ENCODE measurements around the gene CLTCL1.
"Not testable (repeated sequence)": the region's sequence is repeated elsewhere in the genome, so short reads cannot be mapped to it uniquely, and the experiment has no call there.

CLTCL1 gene

DNA sequence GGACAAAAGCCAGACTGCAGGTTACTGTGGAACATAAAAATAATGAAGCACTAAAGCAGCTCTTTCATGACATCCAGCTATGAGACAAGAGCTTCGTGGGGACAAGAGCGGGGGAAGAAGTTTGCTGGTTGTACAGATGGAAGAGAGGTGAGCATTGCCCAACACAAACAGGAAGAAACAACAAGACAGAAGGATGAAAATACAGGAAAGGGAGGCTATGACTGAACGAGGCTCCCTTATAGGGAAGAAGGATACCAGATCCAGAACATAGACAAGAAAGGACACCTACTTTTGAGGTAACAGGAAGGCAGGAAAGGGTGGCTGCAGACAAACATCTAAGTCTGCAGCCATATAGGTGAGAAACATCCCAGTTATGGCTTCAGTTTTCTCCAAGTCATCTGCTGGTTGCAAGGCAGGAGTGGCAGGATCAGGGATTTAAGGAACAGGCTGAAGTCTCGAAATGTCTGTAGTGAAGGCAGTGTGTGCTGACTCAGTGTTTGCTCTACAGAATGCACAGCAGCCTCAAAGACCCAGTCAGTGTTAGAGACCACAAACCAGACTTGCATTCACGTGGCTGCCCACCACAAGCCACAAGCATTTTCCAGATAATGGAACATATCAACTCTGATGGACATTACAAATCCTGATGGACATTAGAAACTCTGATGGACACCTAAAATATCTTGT is 1.9 kb downstream of the CLTCL1 start:
- H3K4me1 ChIP-seq (ENCODE audit: control insufficient read depth, insufficient read depth, low read length) = peaks cover 40% of the 10 kb centered on the region
- H3K9ac ChIP-seq (ENCODE audit: low read depth, low read length) = no peak overlapping the region
- H3K4me3 ChIP-seq (ENCODE audit: low read depth, low read length) = no peak overlapping the region
- peaks cover 15% of the 10 kb centered on the region for H3K27me3 ChIP-seq (ENCODE audit: control insufficient read depth, insufficient read depth, low read length)
- H3K36me3 ChIP-seq (ENCODE audit: control insufficient read depth, insufficient read depth, low read length) = no peaks in the 10 kb centered on the region
- no peaks in the 10 kb centered on the region for H3K9me3 ChIP-seq (ENCODE audit: control insufficient read depth, insufficient read depth, low read length)

DNA sequence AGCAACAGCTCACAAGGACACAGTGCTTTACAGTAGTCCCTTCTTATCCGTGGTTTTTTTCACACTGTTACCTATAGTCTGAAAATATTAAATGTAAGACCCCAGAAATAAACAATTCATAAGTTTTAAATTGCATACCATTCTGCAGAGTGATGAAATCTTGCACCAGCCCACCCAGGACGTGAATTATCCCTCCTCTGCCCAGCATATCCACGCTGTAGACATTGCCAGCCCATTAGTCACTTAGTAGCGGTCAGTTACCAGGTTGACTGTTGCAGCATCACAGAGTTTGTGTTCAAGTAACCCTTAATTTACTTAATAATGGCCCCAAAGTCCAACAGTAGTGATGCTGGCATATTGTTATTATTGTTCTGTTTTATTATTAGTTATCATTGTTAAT is 3.6 kb downstream of the CLTCL1 start:
- Histone ChIP-seq H3K36me3 (ENCODE audit: control insufficient read depth, insufficient read depth, low read length) (no peaks in the 10 kb centered on the region), H3K27me3 (ENCODE audit: control insufficient read depth, insufficient read depth, low read length) (peaks cover 15% of the 10 kb centered on the region), H3K9ac (ENCODE audit: low read depth, low read length) (no peak overlapping the region), H3K4me3 (ENCODE audit: low read depth, low read length) (no peak overlapping the region), H3K4me1 (ENCODE audit: control insufficient read depth, insufficient read depth, low read length) (peaks cover 40% of the 10 kb centered on the region), H3K9me3 (ENCODE audit: control insufficient read depth, insufficient read depth, low read length) (no peaks in the 10 kb centered on the region)

- peaks cover 38% of the 10 kb centered on the region for H3K4me1 ChIP-seq (ENCODE audit: control insufficient read depth, insufficient read depth, low read length)
- H3K9me3 ChIP-seq (ENCODE audit: control insufficient read depth, insufficient read depth, low read length) = no peaks in the 10 kb centered on the region
- H3K4me3 ChIP-seq (ENCODE audit: low read depth, low read length) = no peak overlapping the region
- peaks cover 12% of the 10 kb centered on the region for H3K27me3 ChIP-seq (ENCODE audit: control insufficient read depth, insufficient read depth, low read length)
- no peak overlapping the region for H3K9ac ChIP-seq (ENCODE audit: low read depth, low read length)
- H3K36me3 ChIP-seq (ENCODE audit: control insufficient read depth, insufficient read depth, low read length) = no peaks in the 10 kb centered on the region
Measured at GRCh38 chr22:19287076-19287707, 4.3 kb downstream of the CLTCL1 start.

DNA sequence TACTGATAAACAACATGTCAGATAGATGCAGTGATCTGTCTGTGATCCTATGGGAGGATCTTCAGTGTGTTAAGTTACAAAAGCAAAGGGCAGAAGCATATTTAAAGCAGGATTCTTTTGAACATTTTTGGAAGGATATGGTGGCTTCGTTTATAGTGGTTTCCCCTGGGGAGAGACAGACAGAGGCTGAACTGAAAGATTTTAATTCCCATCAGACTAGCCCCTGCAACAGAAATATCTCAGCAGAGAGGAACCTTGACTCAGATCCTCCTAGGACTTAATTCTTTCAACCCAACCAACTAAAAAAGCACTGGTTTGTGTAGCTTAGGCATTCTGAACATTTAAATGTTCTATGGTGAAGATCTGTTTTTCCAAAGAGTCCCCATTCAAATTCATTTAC is 5.7 kb downstream of the CLTCL1 start:
- peaks cover 9% of the 10 kb centered on the region for H3K27me3 ChIP-seq (ENCODE audit: control insufficient read depth, insufficient read depth, low read length)
- no peak overlapping the region for H3K9ac ChIP-seq (ENCODE audit: low read depth, low read length)
- H3K36me3 ChIP-seq (ENCODE audit: control insufficient read depth, insufficient read depth, low read length) = no peaks in the 10 kb centered on the region
- H3K4me3 ChIP-seq (ENCODE audit: low read depth, low read length) = no peak overlapping the region
- no peaks in the 10 kb centered on the region for H3K9me3 ChIP-seq (ENCODE audit: control insufficient read depth, insufficient read depth, low read length)
- H3K4me1 ChIP-seq (ENCODE audit: control insufficient read depth, insufficient read depth, low read length) = peaks cover 36% of the 10 kb centered on the region

DNA sequence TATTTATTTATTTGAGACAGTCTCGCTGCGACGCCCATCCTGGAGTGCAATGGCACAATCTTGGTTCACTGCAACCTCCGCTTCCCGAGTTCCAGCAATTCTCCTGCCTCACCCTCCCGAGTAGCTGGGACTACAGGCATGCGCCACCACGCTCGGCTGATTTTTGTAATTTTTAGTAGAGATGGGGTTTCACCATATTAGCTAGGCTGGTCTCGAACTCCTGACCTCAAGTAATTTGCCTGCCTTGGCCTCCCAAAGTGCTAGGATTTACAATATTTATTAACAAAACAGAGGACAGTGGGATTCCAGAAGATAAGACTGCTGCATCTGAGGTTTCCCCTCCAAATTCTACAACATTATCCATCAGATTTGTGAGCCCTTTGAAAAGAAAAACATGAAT is 12.4 kb downstream of the CLTCL1 start:
- H3K4me1 ChIP-seq (ENCODE audit: control insufficient read depth, insufficient read depth, low read length); H3K4me3 ChIP-seq (ENCODE audit: low read depth, low read length); H3K9ac ChIP-seq (ENCODE audit: low read depth, low read length); H3K36me3 ChIP-seq (ENCODE audit: control insufficient read depth, insufficient read depth, low read length); H3K27me3 ChIP-seq (ENCODE audit: control insufficient read depth, insufficient read depth, low read length); H3K9me3 ChIP-seq (ENCODE audit: control insufficient read depth, insufficient read depth, low read length): not testable (repeated sequence)

DNA sequence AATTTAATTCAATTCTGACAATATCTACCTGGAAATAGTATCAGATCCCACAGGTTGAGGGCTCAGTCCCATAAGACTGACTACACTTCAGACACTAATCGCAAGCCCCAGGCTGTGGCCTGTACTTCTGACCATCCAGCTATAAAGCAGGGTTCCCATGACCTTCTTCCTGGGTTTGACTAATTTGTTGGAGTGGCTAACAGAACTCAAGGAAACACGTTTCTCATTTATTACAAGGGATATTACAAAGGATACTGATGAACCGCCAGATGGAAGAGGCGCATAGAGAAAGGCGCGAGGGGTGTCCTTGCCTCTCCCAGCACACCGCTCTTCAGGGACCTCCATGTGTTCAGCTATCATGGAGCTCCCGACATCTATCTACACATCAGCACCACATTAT is 13.7 kb downstream of the CLTCL1 start:
- no peaks in the 10 kb centered on the region for H3K4me1 ChIP-seq (ENCODE audit: control insufficient read depth, insufficient read depth, low read length)
- H3K27me3 ChIP-seq (ENCODE audit: control insufficient read depth, insufficient read depth, low read length) = no peaks in the 10 kb centered on the region
- H3K9me3 ChIP-seq (ENCODE audit: control insufficient read depth, insufficient read depth, low read length) = no peaks in the 10 kb centered on the region
- no peak overlapping the region for H3K9ac ChIP-seq (ENCODE audit: low read depth, low read length)
- H3K36me3 ChIP-seq (ENCODE audit: control insufficient read depth, insufficient read depth, low read length) = no peaks in the 10 kb centered on the region
- no peak overlapping the region for H3K4me3 ChIP-seq (ENCODE audit: low read depth, low read length)

- H3K4me1 ChIP-seq (ENCODE audit: control insufficient read depth, insufficient read depth, low read length) = no peaks in the 10 kb centered on the region
- no peak overlapping the region for H3K4me3 ChIP-seq (ENCODE audit: low read depth, low read length)
- no peaks in the 10 kb centered on the region for H3K27me3 ChIP-seq (ENCODE audit: control insufficient read depth, insufficient read depth, low read length)
- H3K9ac ChIP-seq (ENCODE audit: low read depth, low read length) = no peak overlapping the region
- H3K36me3 ChIP-seq (ENCODE audit: control insufficient read depth, insufficient read depth, low read length) = no peaks in the 10 kb centered on the region
- H3K9me3 ChIP-seq (ENCODE audit: control insufficient read depth, insufficient read depth, low read length) = no peaks in the 10 kb centered on the region
Measured at GRCh38 chr22:19275919-19276600, 15.5 kb downstream of the CLTCL1 start.

- no peak overlapping the region for H3K9ac ChIP-seq (ENCODE audit: low read depth, low read length)
- no peaks in the 10 kb centered on the region for H3K36me3 ChIP-seq (ENCODE audit: control insufficient read depth, insufficient read depth, low read length)
- no peaks in the 10 kb centered on the region for H3K9me3 ChIP-seq (ENCODE audit: control insufficient read depth, insufficient read depth, low read length)
- H3K27me3 ChIP-seq (ENCODE audit: control insufficient read depth, insufficient read depth, low read length) = no peaks in the 10 kb centered on the region
- H3K4me1 ChIP-seq (ENCODE audit: control insufficient read depth, insufficient read depth, low read length) = no peaks in the 10 kb centered on the region
- no peak overlapping the region for H3K4me3 ChIP-seq (ENCODE audit: low read depth, low read length)
Measured at GRCh38 chr22:19275513-19275912, 16.0 kb downstream of the CLTCL1 start.

- H3K4me1 ChIP-seq (ENCODE audit: control insufficient read depth, insufficient read depth, low read length) = no peaks in the 10 kb centered on the region
- no peak overlapping the region for H3K9ac ChIP-seq (ENCODE audit: low read depth, low read length)
- no peaks in the 10 kb centered on the region for H3K36me3 ChIP-seq (ENCODE audit: control insufficient read depth, insufficient read depth, low read length)
- H3K27me3 ChIP-seq (ENCODE audit: control insufficient read depth, insufficient read depth, low read length) = no peaks in the 10 kb centered on the region
- no peaks in the 10 kb centered on the region for H3K9me3 ChIP-seq (ENCODE audit: control insufficient read depth, insufficient read depth, low read length)
- no peak overlapping the region for H3K4me3 ChIP-seq (ENCODE audit: low read depth, low read length)
Measured at GRCh38 chr22:19275104-19275503, 16.4 kb downstream of the CLTCL1 start.

GRCh38 chr22:19271856-19272535 is 19.5 kb downstream of the CLTCL1 start:
- H3K9ac ChIP-seq (ENCODE audit: low read depth, low read length) = no peak overlapping the region
- no peaks in the 10 kb centered on the region for H3K36me3 ChIP-seq (ENCODE audit: control insufficient read depth, insufficient read depth, low read length)
- no peak overlapping the region for H3K4me3 ChIP-seq (ENCODE audit: low read depth, low read length)
- no peaks in the 10 kb centered on the region for H3K9me3 ChIP-seq (ENCODE audit: control insufficient read depth, insufficient read depth, low read length)
- H3K4me1 ChIP-seq (ENCODE audit: control insufficient read depth, insufficient read depth, low read length) = no peaks in the 10 kb centered on the region
- no peaks in the 10 kb centered on the region for H3K27me3 ChIP-seq (ENCODE audit: control insufficient read depth, insufficient read depth, low read length)

GRCh38 chr22:19271273-19271855 is 20.2 kb downstream of the CLTCL1 start:
- Histone ChIP-seq H3K27me3 (ENCODE audit: control insufficient read depth, insufficient read depth, low read length) (no peaks in the 10 kb centered on the region), H3K9me3 (ENCODE audit: control insufficient read depth, insufficient read depth, low read length) (no peaks in the 10 kb centered on the region), H3K4me1 (ENCODE audit: control insufficient read depth, insufficient read depth, low read length) (no peaks in the 10 kb centered on the region), H3K4me3 (ENCODE audit: low read depth, low read length) (no peak overlapping the region), H3K9ac (ENCODE audit: low read depth, low read length) (no peak overlapping the region), H3K36me3 (ENCODE audit: control insufficient read depth, insufficient read depth, low read length) (no peaks in the 10 kb centered on the region)
